Smooth muscle cell (in vitro differentiated cells): ENCODE data around the gene AQP1. TPM values are rescaled to one million over a fixed set of nuclear protein-coding genes. Genes with fewer than 3 reads are reported as not detected.

Source experiments
- DNase-seq: peaks from one replicate; lab custom pipeline; 2025; ENCODE audit not compliant: unreplicated experiment; lab: John Stamatoyannopoulos, UW
- H2AFZ ChIP-seq: fragments of 200-600 bp; sonication (generic); 2 replicates; pipeline ENCODE4 v1.6.0; 2016; ENCODE audit warnings: antibody characterized with exemption, low read depth, mild to moderate bottlenecking
- H3F3A ChIP-seq: fragments of 200-600 bp; sonication (generic); 2 replicates; pipeline ENCODE4 v1.6.0; 2017; ENCODE audit warnings: antibody characterized with exemption, low read depth
- H3K27ac ChIP-seq: fragments of 200-600 bp; sonication (generic); 2 replicates; pipeline ENCODE4 v1.5.1; 2016; ENCODE audit warnings: low read depth, mild to moderate bottlenecking
- H3K27me3 ChIP-seq: fragments of 200-600 bp; sonication (generic); 2 replicates; pipeline ENCODE4 v1.6.1; 2016; ENCODE audit warnings: low read depth, mild to moderate bottlenecking
- H3K36me3 ChIP-seq: fragments of 200-600 bp; sonication (generic); 2 replicates; pipeline ENCODE4 v1.5.1; 2016; ENCODE audit warnings: low read depth
- H3K4me1 ChIP-seq: fragments of 200-600 bp; sonication (generic); 2 replicates; pipeline ENCODE4 v1.5.1; 2016; ENCODE audit warnings: low read depth
- H3K4me2 ChIP-seq: fragments of 200-600 bp; sonication (generic); 2 replicates; pipeline ENCODE4 v1.6.0; 2016; ENCODE audit warnings: mild to moderate bottlenecking
- H3K4me3 ChIP-seq: fragments of 200-600 bp; sonication (generic); 2 replicates; pipeline ENCODE4 v1.5.1; 2016; ENCODE audit warnings: mild to moderate bottlenecking
- H3K79me2 ChIP-seq: fragments of 200-600 bp; sonication (generic); 2 replicates; pipeline ENCODE4 v1.6.0; 2016; ENCODE audit warnings: low read depth, mild to moderate bottlenecking
- H3K9ac ChIP-seq: fragments of 200-600 bp; sonication (generic); 2 replicates; pipeline ENCODE4 v1.6.0; 2016; ENCODE audit warnings: low read depth
- H3K9me3 ChIP-seq: fragments of 200-600 bp; sonication (generic); replicated peaks from 2 replicates; pipeline ENCODE4 v1.5.1; 2016; ENCODE audit warnings: low read depth
- H4K20me1 ChIP-seq: fragments of 200-600 bp; sonication (generic); 2 replicates; pipeline ENCODE4 v1.6.0; 2016; ENCODE audit warnings: low read depth
- WGBS: methylation state at CpG from one replicate; pipeline ENCODE4 v1.1.7; 2016; ENCODE audit warnings: low lambda C conversion rate; 5-methylcytosine and 5-hydroxymethylcytosine counted together
- polyA plus RNA-seq: library from polyadenylated mRNA; unstranded; fragments of >200 nt; fragmentation: Nextera tagmentation; extraction: Ambion mirVana; gene quantifications from 2 replicates; pipeline ENCODE4 v1.2.1, GENCODE V29; 2016
- total RNA-seq: library from RNA; depleted of rRNA; stranded (reverse); fragments of >200 nt; gene quantifications from 2 replicates; pipeline ENCODE4 v1.2.3, GENCODE V29; 2014
- TF ChIP-seq, protein P1 (sequence below): fragments of 200-600 bp; sonication (generic); IDR thresholded peaks from 2 replicates; pipeline ENCODE4 v1.5.1; 2017; ENCODE audit warnings: borderline replicate concordance, mild to moderate bottlenecking, antibody characterized with exemption; ENCODE audit not compliant: insufficient read depth, poor library complexity, severe bottlenecking

Gene AQP1
- total and polyA plus RNA-seq, 2 experiments from 2014 or later, result 2,330 to 2,747 TPM

DNA sequence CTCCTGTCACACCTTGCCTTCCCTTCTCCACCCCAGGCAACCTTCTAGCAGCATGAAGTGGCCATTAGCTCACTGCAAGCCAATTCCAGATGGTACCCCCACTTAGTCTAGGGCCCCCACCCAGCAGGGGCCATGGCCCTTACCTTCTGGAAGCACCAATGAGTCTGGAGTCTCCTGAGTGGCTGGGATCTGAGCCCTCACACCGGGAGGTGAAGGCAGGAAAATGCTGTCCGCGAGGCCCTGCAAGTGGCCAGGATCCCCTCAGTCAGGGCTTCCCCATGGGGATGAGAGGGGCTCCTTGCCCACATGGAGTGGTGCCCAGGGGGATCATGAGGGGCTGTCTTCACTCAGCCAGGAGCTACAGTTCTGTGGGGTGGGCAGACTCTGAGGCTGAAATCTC is 4.6 kb downstream of the AQP1 start:
- Histone ChIP-seq H3K4me3 (peak overlapping the region; percentile 57), H3K4me1 (peaks cover 22% of the 10 kb centered on the region), H3K79me2 (peaks cover 96% of the 10 kb centered on the region), H2AFZ (no peak overlapping the region), H3K27me3 (no peaks in the 10 kb centered on the region), H3K9ac (peak overlapping the region; percentile 50), H3K36me3 (no peaks in the 10 kb centered on the region), H4K20me1 (peaks cover 95% of the 10 kb centered on the region), H3F3A (peaks cover 32% of the 10 kb centered on the region), H3K27ac (peak overlapping the region; percentile 78), H3K4me2 (peak overlapping the region; percentile 98), H3K9me3 (no peaks in the 10 kb centered on the region)
- TF ChIP-seq, protein P1, sequence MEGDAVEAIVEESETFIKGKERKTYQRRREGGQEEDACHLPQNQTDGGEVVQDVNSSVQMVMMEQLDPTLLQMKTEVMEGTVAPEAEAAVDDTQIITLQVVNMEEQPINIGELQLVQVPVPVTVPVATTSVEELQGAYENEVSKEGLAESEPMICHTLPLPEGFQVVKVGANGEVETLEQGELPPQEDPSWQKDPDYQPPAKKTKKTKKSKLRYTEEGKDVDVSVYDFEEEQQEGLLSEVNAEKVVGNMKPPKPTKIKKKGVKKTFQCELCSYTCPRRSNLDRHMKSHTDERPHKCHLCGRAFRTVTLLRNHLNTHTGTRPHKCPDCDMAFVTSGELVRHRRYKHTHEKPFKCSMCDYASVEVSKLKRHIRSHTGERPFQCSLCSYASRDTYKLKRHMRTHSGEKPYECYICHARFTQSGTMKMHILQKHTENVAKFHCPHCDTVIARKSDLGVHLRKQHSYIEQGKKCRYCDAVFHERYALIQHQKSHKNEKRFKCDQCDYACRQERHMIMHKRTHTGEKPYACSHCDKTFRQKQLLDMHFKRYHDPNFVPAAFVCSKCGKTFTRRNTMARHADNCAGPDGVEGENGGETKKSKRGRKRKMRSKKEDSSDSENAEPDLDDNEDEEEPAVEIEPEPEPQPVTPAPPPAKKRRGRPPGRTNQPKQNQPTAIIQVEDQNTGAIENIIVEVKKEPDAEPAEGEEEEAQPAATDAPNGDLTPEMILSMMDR, result no peak
- no peak for DNase-seq
- WGBS, result 84% methylated on average over 3 of the region's 3 CpGs

DNA sequence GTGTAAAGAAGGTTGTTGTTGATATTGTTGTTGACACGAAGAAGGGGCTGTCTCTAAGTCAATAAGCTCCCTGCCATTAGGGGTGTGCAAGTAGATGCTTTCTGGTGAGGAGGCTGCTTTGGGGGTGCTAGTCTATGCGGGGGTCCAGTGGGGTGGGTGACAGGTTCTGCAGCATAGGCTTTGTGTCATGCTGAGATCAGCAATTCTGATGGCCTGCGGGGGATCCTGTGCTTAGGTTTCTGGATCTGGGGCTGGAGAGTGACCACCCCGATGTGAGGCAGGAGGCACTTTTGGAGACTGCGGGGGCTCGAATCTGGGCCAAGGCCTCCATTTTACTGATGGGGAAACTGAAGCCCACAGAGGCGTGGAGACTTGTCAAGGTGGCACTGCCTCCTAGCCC is 5.1 kb downstream of the AQP1 start:
- Histone ChIP-seq H3K9ac (no peak overlapping the region), H3K4me3 (peak overlapping the region; percentile 57), H3F3A (peaks cover 37% of the 10 kb centered on the region), H3K4me2 (peak overlapping the region; percentile 98), H3K4me1 (peaks cover 20% of the 10 kb centered on the region), H4K20me1 (peaks cover 100% of the 10 kb centered on the region), H3K27ac (peak overlapping the region; percentile 78), H2AFZ (no peak overlapping the region), H3K9me3 (no peaks in the 10 kb centered on the region), H3K27me3 (no peaks in the 10 kb centered on the region), H3K36me3 (no peaks in the 10 kb centered on the region), H3K79me2 (peaks cover 94% of the 10 kb centered on the region)
- WGBS, result 94% methylated on average over 7 of the region's 7 CpGs
- TF ChIP-seq, protein P1, result no peak
- no peak for DNase-seq

DNA sequence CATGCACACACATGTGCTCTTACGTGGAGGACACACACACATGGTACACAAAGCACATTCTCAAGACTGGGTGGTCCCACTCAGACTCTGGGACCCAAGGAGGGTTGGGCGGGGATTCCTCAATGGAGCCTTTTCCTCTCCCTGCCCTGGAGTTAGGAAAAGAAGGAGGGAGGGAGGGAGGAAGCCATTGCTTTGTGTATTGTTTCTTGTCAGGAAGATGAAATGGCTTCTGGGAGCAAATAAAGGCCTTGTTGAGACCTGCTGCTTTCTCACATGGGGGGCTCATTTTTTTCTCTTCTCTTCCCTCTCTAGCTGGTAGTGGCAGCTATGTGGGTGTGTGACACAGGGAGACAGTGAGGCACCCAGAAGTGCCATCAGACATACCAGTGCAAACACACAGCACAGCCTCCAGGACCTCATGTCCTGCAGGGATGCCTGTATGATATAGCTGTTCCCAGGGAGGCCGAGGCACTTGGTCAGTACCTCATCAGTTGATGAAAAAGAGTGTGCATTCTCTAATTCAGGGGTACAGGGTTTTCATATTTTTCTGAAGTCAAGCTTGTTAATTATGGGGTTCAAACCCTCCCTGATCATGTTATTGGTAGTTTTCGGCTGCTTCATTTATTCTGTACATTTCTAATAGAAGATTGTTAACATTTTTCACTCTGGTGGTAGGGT is 5.7 kb downstream of the AQP1 start:
- no peaks in the 10 kb centered on the region for H3K36me3 ChIP-seq
- peaks cover 91% of the 10 kb centered on the region for H3K79me2 ChIP-seq
- peak overlapping the region; percentile 78 for H3K27ac ChIP-seq
- H3K9ac ChIP-seq, result no peak overlapping the region
- TF ChIP-seq, protein P1, result no peak
- H3K9me3 ChIP-seq, result no peaks in the 10 kb centered on the region
- H3K4me3 ChIP-seq, result no peak overlapping the region
- no peak for DNase-seq
- H4K20me1 ChIP-seq, result peaks cover 100% of the 10 kb centered on the region
- WGBS, result 90% methylated on average over 4 of the region's 4 CpGs
- H3K4me1 ChIP-seq, result peaks cover 25% of the 10 kb centered on the region
- H2AFZ ChIP-seq, result no peak overlapping the region
- H3F3A ChIP-seq, result peaks cover 38% of the 10 kb centered on the region
- H3K27me3 ChIP-seq, result no peaks in the 10 kb centered on the region
- H3K4me2 ChIP-seq, result peak overlapping the region; percentile 98

GRCh38 chr7:30918676-30919075 is 7.0 kb downstream of the AQP1 start:
- Histone ChIP-seq H3K4me2 (peak overlapping the region; percentile 98), H3K27me3 (no peaks in the 10 kb centered on the region), H3K9me3 (no peaks in the 10 kb centered on the region), H3K79me2 (peaks cover 78% of the 10 kb centered on the region), H3K36me3 (peaks cover 5% of the 10 kb centered on the region), H2AFZ (no peak overlapping the region), H3K27ac (peak overlapping the region; percentile 78), H4K20me1 (peaks cover 100% of the 10 kb centered on the region), H3F3A (peaks cover 35% of the 10 kb centered on the region), H3K9ac (no peak overlapping the region), H3K4me3 (no peak overlapping the region), H3K4me1 (peaks cover 25% of the 10 kb centered on the region)
- no peak for DNase-seq
- TF ChIP-seq, protein P1, result no peak
- WGBS, result 72% methylated on average over 4 of the region's 4 CpGs
